GM04503 (cell line): ENCODE measurements around the gene MCM5.

Experiments
- DNase-seq: peaks from one replicate; pipeline ENCODE4 v3.0.0-alpha.2; 2012; ENCODE audit warnings: low read depth

Gene MCM5

DNA sequence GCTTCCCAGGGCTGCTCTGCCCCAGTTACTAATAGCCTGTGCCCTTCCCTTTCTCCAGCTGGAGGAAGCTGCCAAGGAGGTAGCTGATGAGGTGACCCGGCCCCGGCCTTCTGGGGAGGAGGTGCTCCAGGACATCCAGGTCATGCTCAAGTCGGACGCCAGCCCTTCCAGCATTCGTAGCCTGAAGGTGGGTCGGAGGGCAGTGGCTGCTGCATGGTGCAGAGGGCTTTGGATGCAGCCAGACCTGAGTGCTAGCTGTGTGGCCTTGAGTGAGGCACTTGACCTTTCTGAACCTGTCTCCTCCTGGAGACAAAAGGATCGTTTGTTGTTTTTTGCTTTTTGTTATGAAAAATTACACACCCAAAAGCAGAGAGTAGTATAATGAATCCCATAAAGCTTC lies 3.4 kb downstream of the MCM5 start:
- no peak for DNase-seq

DNA sequence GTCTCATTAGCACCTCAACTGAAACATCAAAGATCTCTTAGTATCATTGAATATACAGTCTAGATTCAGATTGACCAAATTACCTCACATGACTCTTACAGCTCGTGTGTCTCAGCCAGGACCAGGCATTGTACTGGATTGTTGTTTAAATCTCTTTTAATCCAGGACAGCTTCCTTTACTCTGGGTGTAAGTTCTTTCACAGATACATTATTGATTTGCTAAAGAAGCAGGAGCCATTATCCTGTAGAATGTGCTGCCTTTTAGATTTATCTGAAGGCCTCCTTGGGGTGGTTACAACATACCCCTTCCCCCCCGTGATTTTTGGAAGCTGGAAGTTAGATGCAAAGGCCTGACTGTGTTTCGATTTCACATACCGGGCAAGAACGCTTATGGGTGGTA lies 4.2 kb downstream of the MCM5 start:
- DNase-seq: no peak

DNA sequence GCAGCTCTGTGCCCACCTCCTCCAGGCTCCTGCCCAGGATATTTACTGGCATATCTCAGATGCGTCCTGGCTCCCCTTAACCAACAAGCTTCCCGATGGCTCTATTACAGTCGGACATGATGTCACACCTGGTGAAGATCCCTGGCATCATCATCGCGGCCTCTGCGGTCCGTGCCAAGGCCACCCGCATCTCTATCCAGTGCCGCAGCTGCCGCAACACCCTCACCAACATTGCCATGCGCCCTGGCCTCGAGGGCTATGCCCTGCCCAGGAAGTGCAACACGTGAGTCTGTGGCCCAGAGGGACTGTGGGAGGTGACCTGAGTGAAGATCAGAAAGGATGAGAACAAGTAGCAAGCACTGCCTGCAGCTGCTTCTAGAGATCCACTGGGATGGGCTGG lies 6.5 kb downstream of the MCM5 start:
- DNase-seq: no peak

DNA sequence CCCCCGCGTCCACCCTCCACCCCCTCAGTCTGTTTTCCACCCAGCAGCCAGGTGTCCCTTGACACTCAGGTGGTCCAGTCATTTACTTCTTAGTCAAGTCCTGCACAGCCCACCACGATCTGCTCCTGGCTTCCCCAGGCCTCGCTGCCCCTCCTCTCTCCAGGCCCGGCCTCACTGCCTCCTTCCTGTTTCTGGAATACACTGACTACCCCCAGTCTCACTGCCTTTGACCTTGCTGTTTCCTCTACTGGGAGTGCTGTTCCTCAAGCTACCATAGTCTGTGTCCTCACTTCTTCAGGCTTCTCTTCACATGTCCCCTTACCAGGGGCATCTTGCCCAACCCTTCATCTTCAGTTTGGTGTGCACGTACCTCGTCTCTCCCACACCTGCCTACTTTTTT lies 7.4 kb downstream of the MCM5 start:
- no peak for DNase-seq

DNA sequence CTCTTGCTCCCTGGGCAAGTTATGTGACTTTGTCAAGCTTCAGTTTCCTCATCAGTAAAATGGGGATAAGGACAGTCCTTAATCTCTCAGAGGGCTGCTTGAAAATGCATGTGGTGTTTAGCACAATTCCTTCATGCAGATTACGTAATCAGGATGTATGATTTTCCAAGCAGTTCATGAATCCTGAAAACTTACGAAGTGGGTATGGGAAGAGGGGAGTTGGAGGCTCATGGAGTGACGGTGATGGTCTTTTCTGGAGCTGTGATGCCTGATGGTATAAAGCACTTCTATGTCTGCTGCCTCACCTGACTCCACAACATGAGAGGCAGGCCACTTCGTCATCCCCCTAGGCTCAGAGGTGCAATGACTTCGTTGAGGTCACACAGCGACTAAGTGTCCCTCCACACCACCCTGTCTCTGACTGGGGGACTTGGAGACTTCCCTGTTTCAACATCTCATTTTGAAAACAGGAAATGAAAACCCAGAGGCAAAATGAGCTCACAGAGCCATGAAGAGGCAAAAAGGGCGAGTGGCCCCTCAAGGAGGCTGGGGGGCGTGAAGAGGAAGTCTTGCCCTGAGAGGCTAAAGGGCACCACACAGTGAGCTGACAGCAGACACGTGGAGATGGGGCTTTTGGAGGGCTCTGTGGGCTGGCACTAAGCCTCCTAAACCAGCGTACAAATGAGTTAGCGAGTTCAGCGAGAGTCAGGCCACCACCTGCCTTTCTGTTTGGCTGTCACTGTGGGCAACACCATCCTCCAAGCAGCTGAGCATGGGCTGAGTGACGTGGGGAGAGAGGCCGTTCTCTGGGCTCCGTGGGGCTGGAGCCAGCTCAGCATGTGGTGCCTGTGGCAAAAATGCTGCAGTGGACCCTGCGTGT lies 10.1 kb downstream of the MCM5 start:
- no peak for DNase-seq

DNA sequence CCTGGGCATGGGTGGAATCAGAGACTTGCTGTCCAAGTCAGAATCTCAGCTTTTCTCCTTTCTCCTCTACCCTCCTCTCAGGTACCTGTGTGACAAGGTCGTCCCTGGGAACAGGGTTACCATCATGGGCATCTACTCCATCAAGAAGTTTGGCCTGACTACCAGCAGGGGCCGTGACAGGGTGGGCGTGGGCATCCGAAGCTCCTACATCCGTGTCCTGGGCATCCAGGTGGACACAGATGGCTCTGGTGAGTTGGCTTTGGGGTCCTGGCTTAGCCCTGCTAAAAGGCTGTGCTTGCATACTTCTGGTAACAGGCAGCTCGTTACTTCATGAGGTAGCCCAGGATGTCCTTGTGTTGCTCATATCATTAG lies 10.7 kb downstream of the MCM5 start:
- DNase-seq: no peak

DNA sequence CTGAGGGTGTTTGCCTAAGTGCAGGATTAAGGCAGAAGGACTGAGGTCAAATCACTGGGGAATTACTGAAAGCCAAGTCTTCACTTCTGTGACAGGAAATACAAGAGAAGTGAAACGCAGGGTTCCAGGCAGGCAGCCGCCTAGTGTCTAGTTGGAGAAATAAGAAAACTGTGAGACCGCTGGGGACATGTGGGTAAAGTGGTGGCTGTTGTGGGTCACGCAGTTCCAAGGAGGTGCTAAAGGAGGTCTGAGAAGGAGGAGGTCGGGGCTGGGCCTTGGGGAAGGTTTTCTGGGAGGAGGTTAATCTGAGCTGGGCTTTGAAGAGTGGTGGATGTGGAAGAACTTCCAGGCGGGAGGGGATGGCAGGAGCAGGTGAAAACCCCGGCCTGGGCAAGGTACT lies 11.2 kb downstream of the MCM5 start:
- no peak for DNase-seq

DNA sequence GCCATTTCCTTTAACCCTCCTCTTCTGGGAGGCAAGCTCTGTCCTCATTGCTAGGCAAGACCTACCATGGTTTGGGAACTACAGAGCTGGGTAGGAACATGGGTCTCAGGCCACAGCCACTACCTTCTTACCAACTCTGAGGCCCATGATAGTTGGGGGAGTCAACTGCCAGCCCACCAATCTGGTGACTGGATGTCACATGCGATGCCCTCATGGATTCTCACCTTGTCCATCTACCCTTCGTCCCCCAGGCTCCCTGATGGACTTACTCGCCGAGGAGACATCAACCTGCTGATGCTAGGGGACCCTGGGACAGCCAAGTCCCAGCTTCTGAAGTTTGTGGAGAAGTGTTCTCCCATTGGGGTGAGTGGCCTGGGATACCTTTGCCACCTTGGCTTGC lies 13.7 kb downstream of the MCM5 start:
- no peak for DNase-seq

DNA sequence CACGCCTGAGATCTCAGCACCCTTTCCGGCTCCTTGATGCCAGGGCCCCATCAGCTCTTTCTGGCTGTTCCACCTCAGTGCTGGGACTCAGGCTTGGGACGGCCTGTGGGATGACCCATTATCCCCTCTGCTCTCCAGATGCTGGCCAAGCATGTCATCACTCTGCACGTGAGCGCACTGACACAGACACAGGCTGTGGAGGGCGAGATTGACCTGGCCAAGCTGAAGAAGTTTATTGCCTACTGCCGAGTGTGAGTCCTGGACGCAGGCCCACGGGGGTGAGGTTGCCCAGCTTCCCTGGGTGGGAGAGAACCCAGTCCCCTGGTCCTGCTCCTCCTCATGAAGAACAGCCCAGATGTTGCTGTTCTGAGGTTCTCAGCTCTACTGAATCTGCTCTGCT lies 17.7 kb downstream of the MCM5 start:
- no peak for DNase-seq

DNA sequence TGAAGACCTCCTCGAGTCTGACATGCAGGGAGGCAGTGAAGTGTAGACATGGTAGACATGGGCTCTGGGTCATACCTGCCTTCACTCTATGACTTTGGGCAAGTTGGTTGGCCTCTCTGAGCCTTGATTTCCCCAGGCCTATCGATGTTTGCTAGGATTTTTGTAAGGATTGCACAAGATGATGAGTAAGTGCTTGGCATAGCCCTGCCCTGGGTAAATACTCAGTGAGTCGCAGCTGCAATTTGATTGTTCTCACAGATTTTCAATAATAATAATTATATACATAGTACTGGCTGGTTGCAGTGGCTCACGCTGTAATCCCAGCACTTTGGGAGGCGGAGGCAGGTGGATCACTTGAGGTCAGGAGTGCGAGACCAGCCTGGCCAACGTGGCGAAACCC lies 18.1 kb downstream of the MCM5 start:
- no peak for DNase-seq

DNA sequence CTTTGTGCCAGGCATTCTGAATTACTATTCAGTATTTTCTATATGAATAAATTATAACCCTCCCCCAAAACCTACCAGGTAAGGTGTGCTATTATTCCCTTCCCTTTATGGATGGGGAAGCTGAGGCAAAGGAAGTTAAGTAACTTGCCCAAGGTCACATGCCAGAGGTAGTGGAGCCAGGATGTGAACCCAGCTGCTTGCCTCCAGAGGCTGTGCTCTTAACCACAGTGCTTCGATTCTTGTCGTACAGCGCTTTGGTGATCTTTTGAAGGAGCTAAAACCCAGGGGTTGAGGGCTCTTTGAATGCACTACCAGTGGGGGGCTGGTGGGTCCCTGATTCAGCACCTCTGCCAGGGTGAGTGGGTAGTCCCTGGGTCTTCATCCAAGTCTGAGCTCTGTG lies 18.8 kb downstream of the MCM5 start:
- no peak for DNase-seq

DNA sequence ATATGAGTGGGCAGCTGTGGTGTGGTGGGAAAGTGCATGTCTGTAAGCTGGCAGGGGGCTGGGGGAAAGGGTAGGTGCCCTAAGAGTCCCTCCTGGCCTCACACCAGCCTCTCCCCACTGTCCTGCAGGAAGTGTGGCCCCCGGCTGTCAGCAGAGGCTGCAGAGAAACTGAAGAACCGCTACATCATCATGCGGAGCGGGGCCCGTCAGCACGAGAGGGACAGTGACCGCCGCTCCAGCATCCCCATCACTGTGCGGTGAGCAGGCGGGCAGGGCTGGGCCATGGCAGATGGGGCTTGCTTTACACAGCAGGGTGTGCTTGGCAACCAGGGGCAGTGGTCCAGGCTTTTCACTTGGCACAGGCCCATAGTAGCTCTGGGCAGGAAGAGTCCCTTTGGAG lies 19.8 kb downstream of the MCM5 start:
- no peak for DNase-seq

DNA sequence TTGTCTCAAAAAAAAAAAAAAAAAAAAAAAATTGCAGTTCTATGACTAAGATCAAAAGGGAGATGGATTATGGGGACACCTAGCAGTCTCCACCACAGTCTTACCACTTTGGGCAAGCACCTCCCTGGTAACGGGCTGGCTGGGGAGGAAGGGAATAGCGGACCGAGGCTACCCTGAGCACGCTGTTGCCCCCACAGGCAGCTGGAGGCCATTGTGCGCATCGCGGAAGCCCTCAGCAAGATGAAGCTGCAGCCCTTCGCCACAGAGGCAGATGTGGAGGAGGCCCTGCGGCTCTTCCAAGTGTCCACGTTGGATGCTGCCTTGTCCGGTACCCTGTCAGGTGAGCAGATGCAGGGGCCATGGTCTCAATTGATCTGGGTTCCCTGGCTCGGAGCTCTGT lies 21.2 kb downstream of the MCM5 start:
- no peak for DNase-seq

DNA sequence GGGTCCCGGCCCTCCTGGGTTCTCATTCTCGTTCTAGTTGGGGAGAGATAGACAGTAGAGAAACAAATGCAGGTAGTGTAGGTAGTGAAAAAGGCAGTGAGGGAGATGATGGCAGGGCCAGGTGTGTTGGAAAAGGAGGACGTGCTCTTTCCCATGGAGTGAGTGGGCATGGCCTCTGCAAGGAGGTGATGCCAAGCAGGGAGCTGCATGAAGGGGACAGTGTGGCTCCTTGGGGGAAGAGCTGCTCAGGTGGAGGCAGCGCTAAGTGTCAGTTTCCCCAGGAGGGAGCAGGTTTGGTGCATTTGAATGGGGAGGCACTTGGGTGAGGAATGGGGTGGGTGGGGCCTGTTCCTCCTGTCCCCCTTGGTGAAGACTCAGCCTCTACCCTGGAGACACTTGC lies 22.2 kb downstream of the MCM5 start:
- no peak for DNase-seq

DNA sequence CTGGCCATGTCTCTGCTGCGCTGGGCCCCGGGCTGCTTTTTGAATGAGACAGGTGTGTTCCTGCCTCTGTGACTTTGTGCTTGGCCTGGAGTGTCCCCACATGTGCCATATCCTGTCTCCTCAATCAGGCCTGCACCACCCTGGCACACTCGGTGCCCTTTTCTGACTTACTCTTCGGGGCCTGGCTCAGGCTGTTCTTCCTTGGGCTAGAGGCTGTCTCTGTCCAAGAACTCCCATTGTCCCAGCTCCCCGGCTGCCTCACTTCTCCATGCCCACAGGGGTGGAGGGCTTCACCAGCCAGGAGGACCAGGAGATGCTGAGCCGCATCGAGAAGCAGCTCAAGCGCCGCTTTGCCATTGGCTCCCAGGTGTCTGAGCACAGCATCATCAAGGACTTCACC lies 23.0 kb downstream of the MCM5 start:
- no peak for DNase-seq

DNA sequence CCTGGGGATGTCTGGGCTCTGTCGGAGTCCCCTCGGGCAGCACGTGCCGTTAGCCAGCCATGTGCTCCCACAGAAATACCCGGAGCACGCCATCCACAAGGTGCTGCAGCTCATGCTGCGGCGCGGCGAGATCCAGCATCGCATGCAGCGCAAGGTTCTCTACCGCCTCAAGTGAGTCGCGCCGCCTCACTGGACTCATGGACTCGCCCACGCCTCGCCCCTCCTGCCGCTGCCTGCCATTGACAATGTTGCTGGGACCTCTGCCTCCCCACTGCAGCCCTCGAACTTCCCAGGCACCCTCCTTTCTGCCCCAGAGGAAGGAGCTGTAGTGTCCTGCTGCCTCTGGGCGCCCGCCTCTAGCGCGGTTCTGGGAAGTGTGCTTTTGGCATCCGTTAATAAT lies 24.1 kb downstream of the MCM5 start:
- no peak for DNase-seq

DNA sequence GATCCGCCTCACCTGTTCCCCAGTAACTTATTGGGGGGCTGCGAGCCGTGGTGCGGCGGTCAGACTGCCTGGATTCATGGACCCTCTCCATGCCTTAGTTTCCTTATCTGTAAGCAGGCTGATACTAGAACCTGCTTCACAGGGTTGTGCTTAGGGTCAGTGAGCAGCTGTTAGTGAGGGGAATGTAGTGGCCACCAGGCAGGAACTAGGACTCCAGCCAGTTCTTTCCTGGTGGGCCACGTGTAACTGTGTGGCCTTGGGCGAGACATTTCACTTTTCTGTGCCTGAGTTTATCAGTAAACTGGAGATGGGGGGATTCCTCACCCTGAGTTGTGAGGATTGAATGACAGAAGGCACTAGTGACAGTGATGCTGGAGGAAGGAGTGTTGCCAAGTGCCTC lies 24.8 kb downstream of the MCM5 start:
- no peak for DNase-seq

DNA sequence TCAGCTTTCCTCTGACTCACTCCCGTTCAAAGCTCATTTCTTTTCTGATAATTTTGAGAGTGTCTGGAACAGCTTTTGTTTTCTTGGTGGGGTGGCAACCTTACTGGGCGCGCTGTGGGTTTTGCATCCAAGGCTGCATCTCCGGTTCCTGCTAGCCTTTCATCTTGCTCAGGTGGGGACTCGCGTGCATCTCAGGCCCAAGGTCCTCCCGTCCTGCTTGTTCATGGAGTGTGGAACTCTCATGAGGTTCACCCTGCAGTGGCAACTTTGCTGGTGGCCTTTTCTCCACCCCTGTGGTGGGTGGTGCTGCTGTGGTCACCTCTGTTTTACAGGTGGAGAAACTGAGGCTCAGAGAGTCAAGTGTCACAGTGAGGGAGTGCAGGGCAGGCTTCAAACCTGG lies 25.6 kb downstream of the MCM5 start:
- no peak for DNase-seq

DNA sequence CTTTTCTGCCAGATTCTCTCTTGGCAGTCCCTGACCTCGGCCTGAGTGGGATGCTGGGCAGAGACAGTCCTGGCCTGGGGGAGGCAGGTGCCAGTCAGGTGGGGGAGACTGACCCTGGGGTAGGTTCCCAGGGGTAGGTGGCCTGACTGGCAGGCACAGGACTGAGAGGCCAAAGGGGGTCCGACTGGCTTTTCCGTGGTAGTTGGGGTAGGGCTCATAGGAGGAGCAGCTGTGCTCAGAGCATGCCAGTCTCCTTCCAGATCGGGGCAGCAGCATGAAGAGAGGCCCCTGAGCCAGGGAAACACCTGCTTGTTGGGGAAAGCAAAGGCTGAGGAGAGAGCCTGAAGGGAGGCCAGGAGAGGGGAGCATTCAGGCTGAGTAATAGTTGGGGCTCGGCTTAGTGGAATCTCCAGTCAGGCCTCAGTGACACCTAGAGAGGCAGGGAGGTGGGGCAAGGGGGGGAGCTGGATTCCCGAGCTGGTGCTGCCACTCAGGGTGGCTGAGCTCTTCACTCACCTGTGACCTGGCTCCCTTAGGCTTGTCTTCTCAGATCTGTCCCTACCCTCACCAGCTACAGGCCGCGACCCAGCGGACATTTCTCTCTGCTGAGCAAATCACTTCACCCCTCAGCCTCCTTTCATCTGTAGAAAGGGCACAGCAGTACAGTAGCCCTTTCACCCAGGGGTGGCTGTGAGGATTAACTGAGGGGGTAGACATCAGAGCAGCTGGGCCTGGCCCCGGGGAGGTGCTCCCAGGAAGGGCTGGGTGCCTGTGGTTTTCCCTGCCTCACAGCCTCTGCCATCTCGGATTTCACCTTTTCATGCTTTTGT lies 26.2 kb downstream of the MCM5 start:
- no peak for DNase-seq

DNA sequence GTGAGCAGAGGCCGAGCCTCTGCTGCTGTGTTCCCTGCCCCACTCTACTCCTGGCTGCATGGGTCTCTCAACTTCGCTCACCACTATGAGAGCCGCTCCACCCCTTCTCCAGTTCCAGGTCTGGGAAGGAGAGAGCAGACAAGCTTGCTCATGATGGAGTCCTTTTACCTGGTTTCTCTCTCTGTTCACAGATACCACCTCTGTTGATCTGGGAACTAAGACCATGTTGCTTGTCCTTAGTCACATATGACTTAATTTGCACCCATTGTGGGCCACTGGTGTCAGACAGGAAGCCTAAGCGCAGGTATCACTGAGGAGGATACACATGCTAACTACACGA lies 26.8 kb downstream of the MCM5 start:
- no peak for DNase-seq

DNA sequence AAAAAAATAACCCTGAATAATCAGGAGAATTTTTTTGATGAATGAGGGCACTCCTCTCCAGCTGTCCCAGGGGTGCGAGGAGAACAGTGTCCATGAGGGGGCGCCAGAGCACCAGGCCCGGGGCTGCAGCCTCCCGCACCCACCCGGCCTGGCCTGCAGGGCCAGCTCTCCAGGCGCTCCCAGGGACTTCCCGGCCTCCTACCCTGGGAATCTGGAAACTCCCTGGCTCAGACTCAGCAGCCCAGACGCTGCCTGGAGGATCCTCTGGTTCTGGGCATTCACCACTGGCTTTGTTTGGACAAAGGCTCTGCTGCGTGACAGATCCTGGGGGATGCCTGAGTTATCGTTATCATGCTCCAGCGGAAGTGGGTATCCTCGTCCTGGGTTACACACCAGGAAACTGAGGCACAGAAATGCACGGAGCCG lies 31.0 kb downstream of the MCM5 start:
- DNase-seq: peak; percentile 69

DNA sequence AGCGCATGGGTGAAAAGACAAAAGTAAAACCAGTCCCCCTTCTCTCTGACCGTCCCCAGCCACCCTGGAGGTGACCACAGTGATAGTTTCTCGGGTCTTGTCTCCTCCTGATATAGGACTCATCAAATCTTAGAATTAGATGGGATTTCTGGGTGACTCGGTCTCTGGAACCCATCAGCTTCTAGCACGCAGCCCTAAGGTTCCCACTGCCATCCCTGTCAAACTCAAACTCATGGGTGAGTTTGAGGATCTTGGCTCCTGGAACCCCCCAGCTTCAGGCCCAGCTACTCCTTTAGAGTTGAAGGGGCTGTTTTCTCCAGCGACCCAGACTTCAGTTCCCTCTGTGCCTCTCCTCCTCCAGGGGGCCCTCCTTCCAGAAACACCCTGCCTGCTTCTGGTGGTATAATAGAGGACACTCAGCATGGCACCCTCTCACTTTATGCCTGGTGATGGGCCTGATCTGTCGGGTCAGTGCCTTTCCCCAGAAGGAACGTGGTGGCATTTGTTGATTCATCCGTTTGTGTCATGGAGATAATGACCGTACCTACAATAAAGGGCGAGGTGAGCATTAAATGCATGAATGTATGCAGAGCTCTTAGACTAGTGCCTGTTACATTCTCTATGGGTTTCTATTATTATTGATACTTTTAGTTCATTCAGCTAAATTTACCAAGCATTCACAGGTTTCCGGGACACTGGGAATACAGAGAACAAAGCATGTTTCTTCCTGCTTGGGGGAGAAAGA lies 31.7 kb downstream of the MCM5 start:
- DNase-seq: no peak
